Epidermal melanocyte (primary cell): ENCODE results near the gene SLC16A12.

Source experiments
- DNase-seq: peaks from one replicate; pipeline ENCODE4 v3.0.0; 2011; ENCODE audit warnings: low spot score; ENCODE audit not compliant: insufficient read length

SLC16A12 gene

DNA sequence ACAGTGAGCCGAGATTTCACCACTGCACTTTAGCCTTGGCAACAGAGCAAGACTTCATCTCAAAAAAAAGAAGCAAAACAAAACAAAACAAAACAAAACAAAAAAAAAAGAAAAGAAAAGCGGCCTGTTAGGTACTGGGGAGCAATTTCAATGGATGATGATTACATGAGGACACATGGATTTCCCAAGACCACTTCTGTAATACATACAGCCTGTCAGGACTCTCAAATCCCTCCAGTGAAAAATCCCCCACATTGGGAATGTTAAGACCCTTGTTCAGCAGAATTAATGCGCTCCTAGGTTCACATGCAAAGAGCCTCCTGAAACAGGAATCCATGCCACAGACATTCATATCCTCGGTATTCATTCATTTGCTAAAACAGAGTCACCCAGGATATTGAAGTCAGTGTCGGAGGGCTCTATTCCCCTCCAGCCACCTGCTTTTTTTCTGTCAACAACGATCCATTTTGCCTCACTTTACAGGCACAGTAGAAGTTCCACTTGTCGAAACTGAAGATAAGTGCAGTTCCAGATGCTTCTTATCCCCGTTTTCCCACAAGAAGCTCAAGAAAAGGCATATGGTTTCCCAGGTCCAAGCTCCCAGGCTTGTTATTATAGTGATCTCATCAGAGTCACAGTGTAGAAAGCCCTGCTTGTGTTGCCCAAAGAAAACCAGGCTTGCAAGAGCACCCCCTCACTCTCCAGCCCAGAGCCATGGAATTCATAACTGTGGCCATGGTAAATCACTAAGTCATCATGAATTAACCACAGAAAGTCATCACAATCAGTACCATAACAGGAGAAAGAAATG is 20.2 kb downstream of the SLC16A12 start:
- peak; percentile 42 for DNase-seq

DNA sequence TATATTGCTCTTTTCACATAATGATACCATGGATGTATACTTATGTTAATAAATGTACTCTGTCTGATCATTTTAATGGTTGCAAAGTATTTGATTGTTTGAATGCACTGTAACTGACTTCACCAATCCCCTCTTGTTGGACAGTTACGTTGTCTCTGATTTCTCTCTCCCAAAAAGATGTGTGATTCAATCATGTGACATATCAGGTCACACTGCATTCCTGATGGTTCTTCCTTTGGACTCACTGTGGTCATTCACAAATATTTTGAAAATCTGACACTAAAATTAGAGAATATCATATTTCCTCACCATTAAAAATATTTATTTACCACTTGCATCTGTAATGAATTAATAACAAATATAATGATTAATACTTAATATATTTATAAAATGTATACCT is 22.2 kb downstream of the SLC16A12 start:
- no peak for DNase-seq

DNA sequence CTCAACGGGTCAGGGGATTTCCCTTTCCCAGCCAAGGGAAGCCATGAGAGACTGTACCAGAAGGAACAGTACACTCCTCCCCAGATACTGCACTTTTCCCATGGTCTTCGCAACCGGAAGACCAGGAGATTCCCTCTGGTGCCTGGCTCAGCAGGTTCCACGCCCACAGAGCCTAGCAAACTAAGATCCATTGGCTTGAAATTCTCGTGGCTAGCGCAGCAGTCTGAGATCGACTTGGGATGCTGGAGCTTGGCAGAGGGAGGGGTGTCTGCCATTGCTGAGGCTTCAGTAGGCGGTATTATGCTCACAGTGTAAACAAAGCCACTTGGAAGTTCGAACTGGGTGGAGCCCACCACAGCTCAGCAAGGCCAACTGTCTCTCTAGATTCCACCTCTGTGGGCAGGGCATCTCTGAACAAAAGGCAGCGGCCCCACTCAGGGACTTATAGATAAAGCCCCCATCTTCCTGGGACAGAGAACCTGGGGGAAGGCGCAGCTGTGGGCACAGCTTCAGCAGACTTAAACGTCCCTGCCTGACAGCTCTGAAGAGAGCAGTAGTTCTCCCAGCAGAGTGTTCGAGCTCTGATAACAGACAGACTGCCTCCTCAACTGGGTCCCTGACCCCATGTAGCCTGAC is 29.6 kb downstream of the SLC16A12 start:
- no peak for DNase-seq

DNA sequence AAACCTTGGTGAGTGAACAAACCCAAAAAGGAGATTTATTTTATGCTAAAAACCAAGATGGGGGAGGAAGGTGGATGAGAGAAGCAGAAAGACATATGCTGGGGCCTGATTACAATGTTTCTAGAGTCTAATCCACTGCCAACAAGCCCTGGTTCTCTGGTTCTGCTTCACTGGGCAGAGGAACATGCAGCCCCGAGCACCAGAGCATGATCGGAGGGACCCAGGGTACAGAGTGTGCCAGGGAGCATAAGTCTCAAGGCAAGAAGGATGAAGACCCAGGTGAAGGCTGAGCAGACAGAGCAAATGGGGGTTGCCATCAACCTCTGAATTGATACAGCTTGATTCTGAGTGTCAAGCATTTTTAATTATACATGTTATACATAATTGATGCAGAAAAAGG is 30.7 kb downstream of the SLC16A12 start:
- no peak for DNase-seq

DNA sequence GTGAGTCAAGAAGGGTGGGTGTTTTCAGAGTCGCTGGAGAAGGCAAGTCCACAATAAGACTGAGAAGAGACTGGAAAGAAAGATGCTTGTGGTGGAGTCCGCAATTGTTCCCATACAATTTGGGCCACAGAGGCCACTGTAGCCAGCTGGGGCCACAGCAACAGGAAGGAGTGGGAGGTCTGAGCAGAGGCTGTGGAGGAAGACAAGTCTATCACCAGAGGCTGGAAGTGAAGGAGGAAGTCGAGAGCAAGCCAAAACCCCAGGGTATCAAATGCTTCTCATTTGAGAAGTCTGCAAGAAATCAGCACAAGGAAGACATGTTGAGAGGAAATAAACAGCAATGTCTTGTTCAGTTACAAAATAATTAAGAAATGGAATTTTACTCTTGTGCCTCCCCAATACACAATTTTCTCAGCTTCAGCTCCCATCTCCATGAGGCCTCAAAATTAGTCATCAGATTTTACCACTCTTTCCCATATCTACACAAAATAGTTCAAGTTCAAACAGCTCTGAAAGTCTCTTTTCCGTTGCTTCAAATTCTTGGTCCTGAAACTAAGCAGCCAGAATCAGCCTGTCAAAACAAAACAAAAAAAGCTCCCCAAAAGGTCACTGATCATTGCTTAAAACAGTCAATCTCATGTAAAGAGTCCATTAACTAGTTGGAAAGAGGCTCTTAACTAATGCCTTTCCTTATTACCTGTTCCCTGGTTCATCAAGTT is 31.6 kb downstream of the SLC16A12 start:
- no peak for DNase-seq

DNA sequence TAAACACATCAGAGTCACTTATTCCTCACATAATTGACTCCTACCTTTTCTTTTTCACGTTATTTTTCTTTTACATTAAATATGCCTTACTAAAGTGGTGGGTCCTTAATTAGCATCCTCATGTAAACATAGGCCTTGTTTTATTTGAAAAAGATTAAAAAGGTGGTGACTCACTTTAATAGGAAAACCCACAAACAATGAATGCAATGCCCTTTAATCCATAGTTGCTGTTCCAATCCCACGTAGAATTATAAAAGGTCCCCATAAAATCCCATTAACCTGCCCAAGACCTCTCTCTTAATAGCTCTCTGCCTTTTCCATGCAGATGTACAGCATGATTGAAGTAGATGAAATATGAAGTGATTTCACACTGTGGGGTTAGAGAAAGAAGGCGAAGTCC is 32.2 kb downstream of the SLC16A12 start:
- DNase-seq: no peak

DNA sequence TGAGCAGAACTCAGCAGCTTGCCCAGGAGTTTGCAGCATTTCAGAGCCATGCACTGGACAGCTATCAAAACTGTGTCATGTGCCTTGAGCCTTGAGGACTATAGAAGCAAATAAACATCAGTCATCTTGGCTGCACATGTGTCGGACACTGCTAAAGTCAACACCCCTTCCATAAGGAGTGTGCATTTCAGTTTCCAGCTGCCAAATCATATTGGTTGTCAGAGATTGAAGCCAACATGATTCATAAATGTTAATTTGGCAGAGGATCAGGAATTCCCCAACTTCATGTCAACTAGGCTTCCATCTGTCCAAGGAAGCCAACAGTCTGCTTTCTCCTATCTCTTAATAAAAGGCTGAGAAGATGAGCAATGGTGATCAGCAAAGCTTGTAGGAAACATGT is 32.8 kb downstream of the SLC16A12 start:
- DNase-seq: no peak

DNA sequence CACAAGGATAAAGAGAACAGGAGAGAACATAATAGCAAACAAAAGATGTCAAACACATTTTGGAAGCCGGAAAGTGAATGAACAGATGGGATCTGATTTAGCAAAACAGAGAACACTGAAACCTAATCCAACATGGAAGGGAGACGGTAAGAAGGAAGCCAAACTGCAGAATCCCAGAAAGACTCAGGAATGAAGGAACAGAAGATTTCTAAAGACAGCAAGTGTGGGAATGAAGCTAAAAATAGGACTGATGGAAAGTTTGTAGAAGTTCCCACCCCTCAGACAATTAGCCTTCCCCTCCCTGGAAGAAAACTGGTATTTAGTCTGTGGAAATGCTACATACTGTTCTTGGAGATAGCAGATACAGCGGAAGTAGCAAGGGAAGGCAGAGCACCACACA is 40.8 kb downstream of the SLC16A12 start:
- DNase-seq: no peak

DNA sequence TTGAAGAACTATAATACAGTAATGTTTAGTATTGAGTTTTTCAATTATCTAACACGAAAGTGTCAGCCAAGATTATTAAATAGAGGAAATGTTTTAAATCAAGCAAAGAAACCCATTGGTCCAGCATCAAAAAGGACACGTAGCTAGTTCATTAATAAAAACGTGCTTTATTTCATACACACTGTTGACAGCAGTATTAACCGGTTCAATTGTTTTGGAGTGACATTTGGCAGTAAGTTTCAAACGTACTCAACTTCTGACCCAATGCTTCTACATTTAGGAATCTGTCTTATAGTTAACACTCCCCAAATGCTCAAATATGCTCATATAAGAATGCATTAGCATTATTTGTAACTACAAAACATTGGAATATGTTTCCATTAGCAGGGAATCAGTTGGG is 41.3 kb downstream of the SLC16A12 start:
- DNase-seq: no peak

DNA sequence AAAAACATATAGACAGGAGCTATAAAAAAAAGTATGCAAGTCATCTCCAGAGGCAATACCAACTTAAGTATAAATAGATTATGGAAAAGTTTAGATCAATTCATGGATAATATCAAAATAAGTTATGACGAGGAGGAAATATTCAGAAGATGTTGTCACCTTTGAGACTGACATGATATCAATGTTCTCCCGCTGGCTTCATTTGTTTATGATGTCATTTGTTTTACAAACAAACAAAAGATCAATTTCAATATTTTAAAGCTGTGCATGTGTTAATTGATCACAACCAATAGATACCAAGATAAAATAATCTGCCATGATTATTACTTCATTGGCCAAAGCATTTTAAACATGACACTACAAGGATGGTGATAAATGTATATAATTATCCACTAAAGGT is 43.5 kb downstream of the SLC16A12 start:
- DNase-seq: no peak

DNA sequence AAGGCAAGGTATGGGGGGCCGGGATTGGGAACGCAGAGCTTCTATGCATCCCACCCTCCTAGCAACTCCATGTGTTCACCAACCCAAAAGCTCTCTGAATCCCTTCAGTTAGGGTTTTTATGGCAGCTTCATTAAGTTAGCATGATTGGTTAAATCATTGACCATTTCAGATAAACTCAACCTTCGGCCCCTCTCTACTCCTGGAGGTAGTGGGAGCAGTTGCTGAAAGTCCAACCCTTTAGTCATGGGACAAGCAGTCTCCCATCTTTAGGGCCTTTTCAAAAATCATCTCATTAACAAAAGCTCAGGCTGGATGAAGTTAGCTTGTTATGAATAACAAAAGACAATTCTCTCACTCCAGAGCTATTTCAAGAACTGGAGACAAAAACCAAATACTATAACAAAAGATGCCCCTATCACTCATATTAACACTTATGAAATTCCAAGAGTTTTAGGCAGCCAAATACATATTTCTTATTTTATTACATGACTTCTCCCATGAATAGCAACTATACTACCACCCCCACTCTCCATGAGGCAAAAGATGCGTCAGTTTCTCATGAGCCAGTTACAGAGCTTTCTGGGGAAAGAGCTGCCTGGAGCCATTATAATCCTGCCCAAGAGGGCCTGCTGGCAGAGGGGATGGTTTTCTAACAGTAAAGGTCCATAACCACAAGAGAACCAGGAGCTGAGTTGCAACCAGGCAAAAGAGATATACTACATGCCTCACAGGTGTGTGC is 44.6 kb downstream of the SLC16A12 start:
- DNase-seq: no peak

DNA sequence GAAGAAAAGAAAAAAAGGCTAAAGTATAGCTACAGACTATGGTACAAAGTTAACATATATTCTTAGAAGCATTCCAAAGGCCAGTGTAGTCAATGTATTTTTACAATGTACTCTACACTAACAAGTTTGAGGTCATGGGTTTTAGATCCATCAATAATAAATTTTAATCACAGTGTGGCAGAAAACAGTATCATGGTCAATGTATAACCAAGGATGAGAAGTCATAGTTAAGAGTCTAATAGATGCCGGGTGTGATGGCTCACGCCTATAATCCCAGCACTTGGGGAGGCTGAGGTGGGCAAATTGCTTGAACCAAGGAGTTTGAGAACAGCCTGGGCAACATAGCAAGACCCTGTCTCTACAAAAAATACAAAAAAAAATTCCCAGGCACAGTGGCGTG is 53.1 kb downstream of the SLC16A12 start:
- DNase-seq: no peak

DNA sequence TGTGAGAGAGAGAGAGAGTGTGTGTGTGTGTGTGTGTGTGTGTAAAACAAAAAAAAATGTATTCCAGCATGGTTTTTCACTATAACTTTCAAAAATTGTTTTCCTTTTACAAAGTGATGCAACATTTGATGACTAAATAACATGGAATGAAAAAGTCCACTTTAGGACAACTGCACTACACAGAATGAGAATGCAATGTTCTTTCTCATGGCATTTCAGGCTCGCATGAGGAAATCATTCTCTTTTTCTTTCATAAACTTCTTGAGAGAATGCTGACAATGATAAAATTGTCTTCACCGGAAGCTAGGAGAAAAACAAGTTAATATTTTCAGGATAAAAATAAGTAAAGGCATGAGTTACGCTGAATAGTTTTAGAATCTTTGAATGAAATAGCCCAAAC is 53.7 kb downstream of the SLC16A12 start:
- DNase-seq: peak; percentile 51

DNA sequence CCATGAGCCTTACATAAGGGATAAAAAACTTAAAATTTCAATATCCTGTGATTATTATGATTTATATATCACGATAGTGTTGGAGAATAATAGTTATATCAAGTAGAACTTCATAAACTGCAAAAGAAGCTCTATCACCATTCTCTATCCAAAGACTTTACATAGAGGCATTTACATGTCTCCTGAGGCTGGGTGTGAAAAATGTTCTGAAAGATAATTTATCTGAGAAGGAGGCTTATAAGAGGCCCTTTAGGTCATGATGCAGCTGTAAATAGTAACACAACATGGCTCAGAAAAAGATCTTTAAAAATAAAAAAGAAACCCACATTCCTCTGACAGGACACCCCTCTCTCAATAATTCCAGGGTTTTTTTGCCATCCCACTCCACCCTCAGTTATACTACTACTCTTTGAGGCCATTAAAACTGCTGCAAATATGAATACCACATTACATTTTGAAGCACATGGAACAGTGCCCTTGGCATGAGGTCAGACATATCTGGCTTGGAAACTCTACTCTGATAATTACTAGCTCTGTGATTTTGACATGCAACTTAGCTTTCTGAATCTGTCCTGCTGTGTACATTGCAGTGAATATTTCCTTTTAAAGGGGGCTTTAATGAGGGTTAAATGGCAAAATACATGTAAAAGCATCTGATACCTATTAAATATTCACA is 55.5 kb downstream of the SLC16A12 start:
- DNase-seq: no peak

DNA sequence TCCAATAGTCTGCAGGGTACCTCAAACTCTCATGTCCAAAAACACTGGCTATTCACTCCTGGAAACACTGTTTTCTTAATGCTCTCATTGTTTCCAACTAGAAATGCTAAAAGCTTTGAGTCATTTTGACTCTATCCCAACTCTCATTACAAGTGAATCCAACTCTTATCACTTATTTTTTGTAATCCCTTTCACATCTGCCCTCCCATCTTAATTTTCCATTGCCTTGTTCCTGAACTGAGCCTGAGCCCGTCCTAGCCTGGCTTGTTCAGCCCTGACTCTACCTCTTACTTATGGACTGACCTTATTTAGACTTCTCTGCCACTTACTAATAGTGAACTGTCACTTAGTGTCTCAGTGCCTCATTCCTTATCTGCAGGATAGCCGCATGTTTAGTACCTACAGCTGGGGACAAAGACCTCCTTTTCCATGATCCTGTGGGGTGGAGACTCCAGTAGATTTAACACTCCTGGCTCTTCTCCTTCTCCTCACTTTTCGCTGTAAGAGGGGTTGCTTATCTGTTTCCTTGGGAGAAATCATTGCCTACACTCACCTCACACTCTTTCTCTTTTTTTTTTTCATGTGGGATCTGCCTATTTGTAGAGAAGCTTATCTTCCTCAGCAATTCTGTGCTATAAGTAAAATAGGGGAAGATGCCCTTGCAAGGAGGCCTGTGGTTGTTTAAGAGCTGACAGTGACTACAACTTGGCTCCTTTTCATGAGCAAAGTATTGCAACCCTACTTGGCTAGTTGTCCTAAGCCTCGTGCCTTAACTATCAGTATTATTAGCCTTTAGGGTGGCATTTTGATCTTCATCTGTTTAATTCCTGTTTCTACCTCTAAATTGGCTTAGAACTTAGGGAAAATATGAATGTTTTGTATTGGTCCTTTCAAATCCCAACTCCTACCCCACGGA is 56.4 kb downstream of the SLC16A12 start:
- DNase-seq: no peak

DNA sequence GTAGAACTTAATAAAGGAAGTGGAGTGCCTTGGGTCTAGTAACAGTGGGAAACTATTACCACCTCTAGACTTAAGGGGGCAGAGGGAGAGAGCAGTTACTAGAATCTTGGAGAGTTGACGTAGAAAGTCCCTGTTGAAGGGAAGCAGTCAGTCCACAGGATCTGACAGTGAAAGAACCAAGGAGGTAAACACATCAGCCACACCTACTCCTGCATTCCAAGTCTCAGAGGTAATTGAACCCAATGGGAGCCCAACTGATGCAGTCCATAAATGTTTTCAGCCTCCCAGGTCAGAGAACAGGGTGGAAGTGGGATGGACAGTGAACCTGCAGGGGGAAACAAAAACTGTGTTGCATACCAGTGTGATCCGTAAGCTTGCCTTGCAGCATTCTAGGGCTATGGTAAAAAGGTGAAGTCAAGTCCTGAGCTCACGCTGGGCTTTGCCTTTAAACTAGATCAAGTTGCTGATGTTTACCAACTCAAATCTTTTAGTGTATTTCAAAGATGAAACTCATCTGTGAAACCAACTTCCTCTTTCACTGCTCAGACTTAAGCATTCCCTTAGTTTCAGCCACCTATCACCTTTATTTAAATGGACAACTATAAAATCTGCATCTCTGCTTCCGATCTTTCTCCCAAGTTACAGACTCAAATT is 57.2 kb downstream of the SLC16A12 start:
- no peak for DNase-seq

DNA sequence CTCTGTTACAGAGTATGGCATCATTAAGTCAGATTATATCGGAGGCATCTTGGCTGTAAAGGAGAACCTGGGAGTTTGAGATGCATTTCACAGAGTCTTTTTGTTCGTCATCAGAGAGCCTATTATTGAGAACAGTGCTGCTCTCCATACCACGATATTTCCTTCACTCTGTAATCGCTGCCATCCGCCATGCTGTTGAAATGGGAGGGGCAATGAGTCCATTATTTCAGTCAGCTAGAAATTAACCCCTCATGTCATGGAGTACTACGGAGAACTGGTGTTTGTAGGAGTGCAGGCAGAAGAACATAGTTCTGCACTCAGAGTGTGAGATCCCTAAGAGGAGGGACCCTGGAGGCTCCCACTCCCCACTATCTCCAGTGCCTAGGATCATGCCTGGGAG is 59.2 kb downstream of the SLC16A12 start:
- no peak for DNase-seq

DNA sequence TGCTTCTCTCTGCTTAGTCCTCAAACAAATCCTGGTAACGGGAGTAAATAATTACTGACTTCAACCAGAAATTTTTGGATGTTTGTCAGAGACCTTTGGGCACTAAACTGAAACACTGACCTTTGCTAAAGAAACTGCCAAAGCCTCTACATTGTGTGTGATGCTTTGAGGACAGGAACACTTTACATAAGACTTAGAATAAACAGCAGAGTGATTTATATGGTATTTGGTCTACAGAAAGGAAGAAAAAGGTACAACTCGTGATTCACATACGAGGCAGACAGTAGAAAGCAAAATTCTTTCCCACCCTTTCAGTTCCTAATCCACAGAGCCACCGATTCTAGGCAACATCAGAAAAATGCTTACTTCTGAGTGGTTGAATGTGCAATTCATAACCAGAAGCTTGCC is 59.8 kb downstream of the SLC16A12 start:
- no peak for DNase-seq

DNA sequence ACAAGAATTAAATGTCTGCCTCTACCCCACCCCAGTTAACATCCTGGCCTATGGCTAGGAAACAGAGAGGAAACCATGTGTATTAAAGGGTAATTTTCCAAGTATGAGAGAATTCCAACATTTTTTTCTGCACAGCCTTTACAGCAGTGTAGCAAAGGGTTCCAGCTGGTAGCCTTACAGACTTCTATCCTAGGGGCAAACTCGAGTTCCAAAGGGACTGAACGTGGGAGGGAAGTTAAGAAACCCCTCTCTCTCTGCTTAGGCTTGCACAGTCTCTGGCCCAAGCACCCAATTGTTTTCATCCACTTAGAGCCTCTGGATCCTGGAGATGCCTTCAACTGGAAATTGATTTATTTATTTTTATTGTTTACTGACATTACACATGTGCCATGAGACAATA is 60.3 kb downstream of the SLC16A12 start:
- no peak for DNase-seq

DNA sequence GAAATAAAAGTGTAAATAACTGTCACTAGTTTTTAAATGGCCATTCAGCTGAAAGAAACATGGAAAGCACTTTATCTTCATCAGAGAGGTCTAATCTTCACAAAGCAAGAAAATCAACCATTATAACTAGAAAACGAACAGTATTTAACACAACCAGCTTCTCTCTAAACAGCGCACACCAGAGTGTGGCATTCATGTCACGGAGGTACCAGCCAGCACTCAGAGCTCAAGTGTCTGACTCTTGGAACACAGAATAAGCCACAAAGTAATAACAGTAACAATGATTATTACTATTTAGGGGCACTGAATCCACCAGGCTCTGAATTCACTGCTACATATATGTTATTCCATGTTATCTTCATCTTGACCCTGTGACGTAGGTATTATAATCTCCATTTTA is 60.9 kb downstream of the SLC16A12 start:
- no peak for DNase-seq
